PFSK-1 (cell line): ENCODE results near the gene MAP4K4.

Experiments used
- FOXP2 ChIP-seq: optimal IDR thresholded peaks from 2 replicates; pipeline ENCODE3; 2011; ENCODE audit warnings: borderline replicate concordance, control low read depth, inconsistent platforms; ENCODE audit not compliant: insufficient read depth; ENCODE audit errors: extremely low read length, extremely low read depth
- POLR2AphosphoS5 ChIP-seq: IDR thresholded peaks from 2 replicates; pipeline ENCODE4 v1.6.1; 2012; ENCODE audit warnings: low read depth, mild to moderate bottlenecking, control low read depth, low read length, moderate library complexity
- REST ChIP-seq, 2 experiments: IDR thresholded peaks; 2 replicates each; pipeline versions ENCODE4 v1.6.1 to v1.8.0; 2011 to 2012; ENCODE audit warnings: low read depth in 2 of 2, low read length in 2 of 2, control low read depth in 1 of 2, inconsistent platforms in 1 of 2, mild to moderate bottlenecking in 1 of 2, moderate library complexity in 1 of 2; ENCODE audit not compliant: insufficient read depth in 1 of 2
- SIN3A ChIP-seq: IDR thresholded peaks from 2 replicates; pipeline ENCODE4 v1.6.1; 2012; ENCODE audit warnings: mild to moderate bottlenecking, low read length, moderate library complexity, borderline replicate concordance; ENCODE audit not compliant: insufficient read depth
- TAF1 ChIP-seq: IDR thresholded peaks from 2 replicates; pipeline ENCODE4 v1.6.1; 2012; ENCODE audit warnings: low read length, control low read depth, borderline replicate concordance; ENCODE audit not compliant: insufficient read depth

The MAP4K4 gene

GRCh38 chr2:101812226-101812625 is 114.7 kb downstream of the MAP4K4 start:
- TF ChIP-seq FOXP2 (no peak), POLR2AphosphoS5 (no peak)

DNA sequence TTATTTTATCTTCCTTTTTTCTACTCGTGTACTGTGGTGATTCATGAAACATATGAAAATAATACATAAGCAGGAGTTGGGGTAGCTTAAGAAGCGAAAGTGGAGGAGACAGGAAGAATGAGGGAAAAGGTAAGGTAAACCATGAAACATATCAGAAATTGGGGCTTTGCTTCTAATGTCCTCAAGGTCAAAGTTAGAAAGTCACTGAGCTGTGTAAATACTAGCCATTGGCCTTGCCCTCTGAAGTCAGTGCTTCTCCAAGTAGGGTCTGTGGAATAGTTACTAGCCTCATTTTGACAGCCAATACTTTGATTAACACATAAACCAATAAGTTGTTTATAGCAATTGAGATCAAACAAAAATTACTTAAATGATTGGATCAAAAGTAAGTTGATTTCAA is 117.2 kb downstream of the MAP4K4 start:
- no peak for TF ChIP-seq TAF1
- no peak for TF ChIP-seq POLR2AphosphoS5
- TF ChIP-seq FOXP2, result no peak
- no peak for TF ChIP-seq SIN3A
- no peak for TF ChIP-seq REST (IDR thresholded peaks at IDR 0.05; ENCODE audit: insufficient read depth in 1 of 2, low read depth in 2 of 2, low read length in 2 of 2)

DNA sequence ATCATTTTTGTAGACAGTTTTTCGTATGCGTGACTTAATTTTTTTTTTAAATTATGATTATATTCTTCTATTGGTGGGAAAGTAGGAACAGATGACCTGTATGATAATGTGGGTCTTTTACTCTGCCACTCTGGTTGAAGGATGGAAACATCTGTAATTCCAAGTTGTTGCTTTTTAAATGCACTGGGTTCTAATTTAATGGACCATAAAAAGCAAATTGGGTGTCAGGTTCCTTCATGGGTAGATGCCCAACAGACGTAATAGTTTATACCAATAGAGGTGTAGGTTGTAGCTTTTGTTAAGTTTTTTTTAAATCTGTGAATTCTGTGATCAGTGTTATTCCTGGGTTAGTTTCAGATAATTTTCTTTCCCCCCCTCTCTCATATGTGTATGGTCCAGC is 117.6 kb downstream of the MAP4K4 start:
- TF ChIP-seq REST (IDR thresholded peaks at IDR 0.05; ENCODE audit: insufficient read depth in 1 of 2, low read depth in 2 of 2, low read length in 2 of 2) (no peak), FOXP2 (no peak), TAF1 (no peak), POLR2AphosphoS5 (no peak), SIN3A (no peak)

DNA sequence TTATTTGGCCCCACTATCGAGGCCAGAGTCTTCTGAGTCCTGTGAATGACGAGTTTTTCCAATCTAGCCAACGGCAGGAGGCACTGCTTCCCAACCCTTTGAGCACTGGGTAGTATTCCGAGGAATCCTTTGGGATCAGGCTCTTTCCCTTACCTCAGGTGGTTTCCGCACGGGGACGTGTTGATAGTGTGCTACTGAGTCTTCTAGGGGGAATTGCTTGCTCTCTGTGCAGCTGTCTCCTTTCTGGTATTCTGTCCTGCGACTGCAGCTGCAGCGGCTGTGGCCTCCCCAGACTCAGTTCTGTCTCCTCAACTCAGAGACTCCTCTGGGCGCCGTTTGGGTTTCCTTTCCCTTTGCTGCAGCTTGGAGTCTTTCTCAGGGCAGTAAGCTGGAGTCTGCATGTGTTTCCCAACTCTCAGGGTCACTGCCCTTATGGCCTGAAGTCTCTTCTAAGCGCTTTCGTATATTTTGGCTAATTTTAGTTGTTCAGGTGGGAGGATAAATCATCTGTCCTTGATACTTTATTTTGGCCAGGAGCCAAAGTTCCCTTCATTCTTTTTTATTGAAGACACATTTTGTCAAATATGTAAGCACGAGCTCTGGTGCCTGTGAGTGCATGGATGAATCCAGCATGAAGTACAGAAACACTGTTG is 118.4 kb downstream of the MAP4K4 start:
- TF ChIP-seq POLR2AphosphoS5, result no peak
- no peak for TF ChIP-seq REST (IDR thresholded peaks at IDR 0.05; ENCODE audit: insufficient read depth in 1 of 2, low read depth in 2 of 2, low read length in 2 of 2)

GRCh38 chr2:101816598-101816997 is 119.1 kb downstream of the MAP4K4 start:
- TF ChIP-seq TAF1, result no peak
- no peak for TF ChIP-seq POLR2AphosphoS5
- no peak for TF ChIP-seq FOXP2
- no peak for TF ChIP-seq SIN3A
- TF ChIP-seq REST (IDR thresholded peaks at IDR 0.05; ENCODE audit: insufficient read depth in 1 of 2, low read depth in 2 of 2, low read length in 2 of 2), result no peak

DNA sequence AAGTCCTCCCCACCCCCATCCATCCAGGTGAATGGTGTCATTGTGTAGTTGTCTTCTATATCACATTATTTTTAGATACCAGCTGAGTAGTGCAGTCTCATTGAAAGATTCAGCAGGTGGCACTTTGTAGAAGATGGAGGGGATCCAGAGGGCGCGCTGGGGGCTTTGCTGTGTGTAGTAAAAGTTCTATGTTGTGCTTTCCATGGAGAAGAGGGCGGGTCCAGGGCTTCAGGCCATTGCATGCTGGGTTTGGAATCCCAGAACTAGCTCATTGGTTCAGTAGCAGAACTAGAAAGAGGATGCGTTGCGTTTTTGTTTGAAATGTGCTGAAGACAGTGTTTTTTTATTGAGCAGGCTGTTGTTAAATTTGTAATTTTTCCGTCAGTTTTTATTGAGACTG is 120.0 kb downstream of the MAP4K4 start:
- no peak for TF ChIP-seq POLR2AphosphoS5
- TF ChIP-seq REST (IDR thresholded peaks at IDR 0.05; ENCODE audit: insufficient read depth in 1 of 2, low read depth in 2 of 2, low read length in 2 of 2), result no peak
- no peak for TF ChIP-seq FOXP2
- TF ChIP-seq SIN3A, result no peak
